Esophagus squamous epithelium (tissue), 5 donors: ENCODE measurements around the gene MINDY4. TPM values are rescaled to one million over a fixed set of nuclear protein-coding genes. Genes with fewer than 3 reads are reported as not detected.
A peak's percentile ranks its signal among the peaks of the same experiment; 100 is the strongest.

Experiments used
- DNase-seq: peaks from one replicate; lab custom pipeline; 2025; lab: John Stamatoyannopoulos, UW
- H3K27ac ChIP-seq, 4 donors: fragments of 200-600 bp; sonication (generic); one replicate each; pipeline ENCODE4 v1.5.1; 2016 to 2019; ENCODE audit warnings: mild to moderate bottlenecking in 1 of 4
- H3K27me3 ChIP-seq, 4 donors: fragments of 200-600 bp; sonication (generic); 1 replicate in 3 of 4; 2 replicates in 1 of 4; pipeline versions ENCODE4 v1.5.1 to v1.6.0; 2017 to 2021; ENCODE audit warnings: antibody characterized with exemption in 1 of 4
- H3K36me3 ChIP-seq, 3 donors: fragments of 200-600 bp; sonication (generic); one replicate each; pipeline ENCODE4 v1.5.1; 2016 to 2019
- H3K4me1 ChIP-seq, 3 donors: fragments of 200-600 bp; sonication (generic); one replicate each; pipeline ENCODE4 v1.5.1; 2017 to 2019
- H3K4me3 ChIP-seq, 4 donors: fragments of 200-600 bp; sonication (generic); 1 replicate in 3 of 4; 2 replicates in 1 of 4; pipeline ENCODE4 v1.5.1; 2016 to 2019; ENCODE audit warnings: mild to moderate bottlenecking in 2 of 4, moderate library complexity in 1 of 4
- H3K9me3 ChIP-seq, 3 donors: fragments of 200-600 bp; sonication (generic); one replicate each; pipeline ENCODE4 v1.5.1; 2016 to 2019
- CTCF ChIP-seq, 6 experiments: fragments of 450-650 bp in 4 of 6; fragments of 200-600 bp in 2 of 6; sonication (generic) in 2 of 6; IDR thresholded peaks; one replicate each; pipeline ENCODE4 v1.5.1; 2016 to 2019; ENCODE audit warnings: antibody characterized with exemption in 6 of 6, mild to moderate bottlenecking in 4 of 6, moderate library complexity in 4 of 6
- POLR2A ChIP-seq, 4 donors: fragments of 450-650 bp; IDR thresholded peaks; one replicate each; pipeline ENCODE4 v1.6.1; 2017; ENCODE audit warnings: antibody characterized with exemption in 4 of 4, mild to moderate bottlenecking in 4 of 4, moderate library complexity in 3 of 4
- WGBS, 2 donors: methylation state at CpG; one replicate each; pipeline ENCODE4 v1.1.5; 2018; 5-methylcytosine and 5-hydroxymethylcytosine counted together
- intact Hi-C: fragments of 100-400 bp; cut with DNase I; formaldehyde crosslinking; loops from one replicate; pipeline ENCODE4 v1.15.0; 2022
- total RNA-seq, 4 donors: library from RNA; depleted of rRNA; stranded (reverse); fragments of >200 nt; gene quantifications; one replicate each; pipeline ENCODE4 v1.1.0, GENCODE V29; 2016
- donor health status: DM: yes; HTN: yes; CAD: no.

Gene MINDY4
- total RNA-seq, 4 donors from 2014 or later = 2.5 to 6.3 (median 3.3) TPM

GRCh38 chr7:30735631-30736030, 35.6 kb upstream of the MINDY4 start:
- DNase-seq = no peak
- peaks cover 0 to 7% (median 2%) of the 10 kb centered on the region in 3 donors for H3K4me1 ChIP-seq
- TF ChIP-seq POLR2A (IDR thresholded peaks at IDR 0.05) (no peak), CTCF (IDR thresholded peaks at IDR 0.05) (no peak)
- no peak overlapping the region for H3K27ac ChIP-seq
- intact Hi-C loops = loop anchor here (10.0 kb wide), 1 partner anchor 121 kb away; no protein-coding TSS in a partner anchor
- WGBS, 2 donors = 88% methylated on average over 3 of the region's 3 CpGs; no CpG with 5 or more reads in 1 of the 2 donors
- no peak overlapping the region for H3K4me3 ChIP-seq
- peaks cover 0 to 19% (median 0%) of the 10 kb centered on the region in 4 donors for H3K27me3 ChIP-seq
- no peaks in the 10 kb centered on the region for H3K36me3 ChIP-seq
- no peaks in the 10 kb centered on the region for H3K9me3 ChIP-seq

GRCh38 chr7:30736291-30736690, 34.9 kb upstream of the MINDY4 start:
- H3K4me1 ChIP-seq = peaks cover 0 to 13% (median 7%) of the 10 kb centered on the region in 3 donors
- H3K27ac ChIP-seq = no peak overlapping the region
- intact Hi-C loops = loop anchor here (10.0 kb wide), 1 partner anchor 121 kb away; no protein-coding TSS in a partner anchor
- H3K4me3 ChIP-seq = no peak overlapping the region
- H3K27me3 ChIP-seq = peaks cover 0 to 19% (median 0%) of the 10 kb centered on the region in 4 donors
- no peak for TF ChIP-seq POLR2A (IDR thresholded peaks at IDR 0.05)
- no peaks in the 10 kb centered on the region for H3K36me3 ChIP-seq
- H3K9me3 ChIP-seq = no peaks in the 10 kb centered on the region
- WGBS, 2 donors = 59 to 66% methylated on average over 4 of the region's 4 CpGs
- DNase-seq = no peak

- H3K4me3 ChIP-seq = no peak overlapping the region
- WGBS, 2 donors = 81 to 86% methylated on average over 5 to 6 of the region's 6 CpGs
- peaks cover 0 to 18% (median 7%) of the 10 kb centered on the region in 3 donors for H3K4me1 ChIP-seq
- H3K36me3 ChIP-seq = no peaks in the 10 kb centered on the region
- TF ChIP-seq POLR2A (IDR thresholded peaks at IDR 0.05) = no peak
- H3K27ac ChIP-seq = no peak overlapping the region
- no peaks in the 10 kb centered on the region for H3K9me3 ChIP-seq
- DNase-seq = no peak
- intact Hi-C loops = loop anchor here (10.0 kb wide), 1 partner anchor 123 kb away; no protein-coding TSS in a partner anchor
- peaks cover 0 to 11% (median 0%) of the 10 kb centered on the region in 4 donors for H3K27me3 ChIP-seq
Observed at GRCh38 chr7:30738026-30738915, 32.9 kb upstream of the MINDY4 start.

- Histone ChIP-seq H3K36me3 (no peaks in the 10 kb centered on the region), H3K4me3 (no peak overlapping the region), H3K27ac (no peak overlapping the region), H3K27me3 (peaks cover 0 to 7% (median 0%) of the 10 kb centered on the region in 4 donors), H3K4me1 (peaks cover 0 to 18% (median 7%) of the 10 kb centered on the region in 3 donors), H3K9me3 (no peaks in the 10 kb centered on the region)
- TF ChIP-seq POLR2A (IDR thresholded peaks at IDR 0.05) (no peak), CTCF (IDR thresholded peaks at IDR 0.05) (no peak)
- no peak for DNase-seq
- intact Hi-C loops = loop anchor here (10.0 kb wide), 1 partner anchor 125 kb away; no protein-coding TSS in a partner anchor
- 59 to 100% methylated on average over 1 to 2 of the region's 2 CpGs for WGBS, 2 donors
Observed at GRCh38 chr7:30739691-30740090, 31.5 kb upstream of the MINDY4 start.

- Histone ChIP-seq H3K4me1 (peaks cover 0 to 18% (median 7%) of the 10 kb centered on the region in 3 donors), H3K27me3 (peaks cover 0 to 7% (median 0%) of the 10 kb centered on the region in 4 donors), H3K9me3 (no peaks in the 10 kb centered on the region), H3K36me3 (no peaks in the 10 kb centered on the region), H3K27ac (no peak overlapping the region), H3K4me3 (no peak overlapping the region)
- intact Hi-C loops = no loop called here
- DNase-seq = no peak
- peak; percentile 84 to 99 (median 94) for TF ChIP-seq CTCF (IDR thresholded peaks at IDR 0.05)
- TF ChIP-seq POLR2A (IDR thresholded peaks at IDR 0.05) = no peak
- WGBS, 2 donors = 3 to 50% methylated on average over 6 of the region's 14 CpGs
Observed at GRCh38 chr7:30740417-30741181, 30.6 kb upstream of the MINDY4 start.
